Measurements from ENCODE around the gene ADGRL1.
"Not testable (repeated sequence)": the region's sequence is repeated elsewhere in the genome, so short reads cannot be mapped to it uniquely, and the experiment has no call there.

ADGRL1 gene

GRCh38 chr19:14187561-14187960 lies 18.4 kb downstream of the ADGRL1 start:
- TF ChIP-seq CTCF (IDR thresholded peaks at IDR 0.05; ENCODE audit: low read depth, low read length) = no peak
- no peak overlapping the region for H3K4me3 ChIP-seq (replicated peaks in 1 of 2; ENCODE audit: low read depth in 2 of 2, low read length in 2 of 2)
- DNase-seq (ENCODE audit: low read depth in 2 of 2) = no peak

- H3K4me3 ChIP-seq (replicated peaks in 1 of 2; ENCODE audit: low read depth in 2 of 2, low read length in 2 of 2); DNase-seq (ENCODE audit: low read depth in 2 of 2): not testable (repeated sequence)
These were observed 19.3 kb downstream of the ADGRL1 start for GRCh38 chr19:14186684-14187083.

DNA sequence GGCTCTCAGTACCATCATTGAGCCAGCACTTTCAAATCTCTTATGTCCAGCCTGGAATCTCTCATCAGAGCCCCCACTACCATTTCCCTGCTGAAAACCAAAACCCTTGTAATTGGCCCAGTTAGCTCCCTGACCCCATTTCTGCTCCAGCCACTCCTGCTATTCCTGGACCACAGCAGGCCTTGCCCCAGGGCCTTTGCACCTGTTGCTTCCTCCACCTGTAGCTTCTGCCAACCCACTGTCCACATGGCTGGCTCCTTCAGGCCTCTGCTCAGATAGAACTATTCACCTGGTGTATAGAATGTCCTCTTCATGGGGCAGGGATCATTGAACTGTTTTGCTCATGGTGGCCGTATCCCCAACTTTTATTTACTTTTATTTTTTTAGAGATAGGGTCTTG lies 20.3 kb downstream of the ADGRL1 start:
- not testable (repeated sequence) for H3K4me3 ChIP-seq (replicated peaks in 1 of 2; ENCODE audit: low read depth in 2 of 2, low read length in 2 of 2); DNase-seq (ENCODE audit: low read depth in 2 of 2)

DNA sequence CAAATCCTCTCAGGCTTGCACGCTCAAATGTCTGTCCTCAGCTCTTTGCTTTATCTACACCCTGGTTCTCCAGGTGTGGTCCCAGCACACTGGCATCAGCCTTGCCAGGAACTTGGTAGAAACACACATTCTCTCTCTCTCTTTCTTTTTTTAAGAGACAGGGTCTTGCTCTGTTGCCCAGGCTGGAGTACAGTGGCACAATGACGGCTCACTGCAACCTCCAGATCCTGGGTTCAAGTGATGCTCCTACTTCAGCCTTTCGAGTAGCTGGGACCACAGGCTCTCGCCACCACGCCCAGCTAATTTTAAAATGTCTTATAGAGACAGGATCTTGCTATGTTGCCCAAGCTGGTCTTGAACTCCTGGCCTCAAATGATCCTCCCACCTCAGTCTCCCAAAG lies 20.8 kb downstream of the ADGRL1 start:
- no peak for DNase-seq (ENCODE audit: low read depth in 2 of 2)
- H3K4me3 ChIP-seq (replicated peaks in 1 of 2; ENCODE audit: low read depth in 2 of 2, low read length in 2 of 2) = no peak overlapping the region
- TF ChIP-seq CTCF (IDR thresholded peaks at IDR 0.05; ENCODE audit: low read depth, low read length) = no peak

- TF ChIP-seq CTCF (IDR thresholded peaks at IDR 0.05; ENCODE audit: low read depth, low read length) = no peak
- no peak for DNase-seq (ENCODE audit: low read depth in 2 of 2)
- H3K4me3 ChIP-seq (replicated peaks in 1 of 2; ENCODE audit: low read depth in 2 of 2, low read length in 2 of 2) = no peak overlapping the region
These were observed 22.1 kb downstream of the ADGRL1 start for GRCh38 chr19:14183741-14184350.

DNA sequence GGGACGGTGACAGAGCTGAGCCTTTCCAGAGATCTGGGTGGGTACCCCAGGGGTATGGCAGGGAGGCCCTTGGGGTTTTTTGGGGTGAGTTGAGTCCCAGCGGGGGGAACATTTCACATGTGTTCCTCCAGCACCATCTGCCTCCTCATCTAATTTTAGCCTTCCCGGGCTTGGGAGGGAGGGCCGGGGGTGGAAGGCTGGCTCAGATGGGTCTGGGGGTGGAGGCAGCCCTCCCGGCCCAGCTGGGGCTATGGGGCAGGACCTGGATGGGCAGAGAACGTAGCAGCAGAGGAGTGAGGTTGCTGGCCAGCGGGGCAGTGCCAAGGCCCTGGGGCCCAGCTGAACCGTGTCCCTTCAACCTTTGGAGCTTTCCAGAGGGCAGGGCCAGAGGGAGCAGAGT lies 23.5 kb downstream of the ADGRL1 start:
- TF ChIP-seq CTCF (IDR thresholded peaks at IDR 0.05; ENCODE audit: low read depth, low read length) = no peak
- no peak overlapping the region for H3K4me3 ChIP-seq (replicated peaks in 1 of 2; ENCODE audit: low read depth in 2 of 2, low read length in 2 of 2)
- DNase-seq (ENCODE audit: low read depth in 2 of 2) = no peak

DNA sequence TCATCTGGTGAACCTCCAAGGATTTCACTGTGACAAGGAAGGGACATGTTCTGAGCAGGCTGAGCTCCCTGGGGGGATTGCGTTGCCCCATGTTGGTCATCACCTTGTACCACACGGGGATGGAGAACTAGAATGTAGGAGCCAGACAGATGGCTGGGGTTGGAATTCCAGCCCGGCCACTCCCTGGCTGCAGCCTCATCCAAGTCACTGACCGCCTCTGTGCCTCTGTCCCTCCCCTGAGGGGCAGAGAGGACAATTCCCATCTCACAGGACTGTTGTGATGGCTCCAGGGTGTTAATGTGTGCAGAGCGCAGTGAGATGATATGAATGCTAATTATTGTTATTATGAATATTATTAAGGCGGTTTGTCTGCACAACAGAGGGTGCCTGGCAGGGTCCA lies 24.1 kb downstream of the ADGRL1 start:
- TF ChIP-seq CTCF (IDR thresholded peaks at IDR 0.05; ENCODE audit: low read depth, low read length) = no peak
- no peak overlapping the region for H3K4me3 ChIP-seq (replicated peaks in 1 of 2; ENCODE audit: low read depth in 2 of 2, low read length in 2 of 2)

GRCh38 chr19:14181199-14181598 lies 24.8 kb downstream of the ADGRL1 start:
- not testable (repeated sequence) for H3K4me3 ChIP-seq (replicated peaks in 1 of 2; ENCODE audit: low read depth in 2 of 2, low read length in 2 of 2); DNase-seq (ENCODE audit: low read depth in 2 of 2)

More for the DNA sequence above, 24.1 kb downstream of the ADGRL1 start:
- DNase-seq (ENCODE audit: low read depth in 2 of 2) = no peak
